CMK (cell line): ENCODE results near the gene GNG2.
"Not testable (repeated sequence)": the region's sequence is repeated elsewhere in the genome, so short reads cannot be mapped to it uniquely, and the experiment has no call there.

Experiments used
- DNase-seq: peaks from one replicate; pipeline ENCODE4 v3.0.0-alpha.2; 2010; ENCODE audit warnings: low read depth

Gene GNG2

GRCh38 chr14:51894250-51894649 is 33.8 kb downstream of the GNG2 start:
- no peak for DNase-seq

DNA sequence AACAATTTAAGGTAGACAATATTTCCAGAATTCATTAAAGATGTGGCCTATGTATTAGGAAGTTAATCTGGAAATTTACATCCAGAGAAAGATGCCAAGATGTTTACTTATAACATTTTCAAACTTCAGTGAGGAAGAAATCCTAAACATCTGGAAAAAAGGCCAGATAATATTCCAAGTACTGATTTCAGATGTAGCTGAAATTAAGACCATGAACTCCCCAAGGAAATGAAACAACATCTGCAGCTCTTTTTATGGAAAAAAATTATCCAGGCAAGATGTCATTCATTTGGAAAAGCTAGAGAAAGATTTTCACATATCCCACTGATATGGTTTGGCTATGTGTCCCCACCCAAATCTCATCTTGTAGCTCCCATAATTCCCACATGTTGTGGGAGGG is 35.0 kb downstream of the GNG2 start:
- DNase-seq, result no peak

DNA sequence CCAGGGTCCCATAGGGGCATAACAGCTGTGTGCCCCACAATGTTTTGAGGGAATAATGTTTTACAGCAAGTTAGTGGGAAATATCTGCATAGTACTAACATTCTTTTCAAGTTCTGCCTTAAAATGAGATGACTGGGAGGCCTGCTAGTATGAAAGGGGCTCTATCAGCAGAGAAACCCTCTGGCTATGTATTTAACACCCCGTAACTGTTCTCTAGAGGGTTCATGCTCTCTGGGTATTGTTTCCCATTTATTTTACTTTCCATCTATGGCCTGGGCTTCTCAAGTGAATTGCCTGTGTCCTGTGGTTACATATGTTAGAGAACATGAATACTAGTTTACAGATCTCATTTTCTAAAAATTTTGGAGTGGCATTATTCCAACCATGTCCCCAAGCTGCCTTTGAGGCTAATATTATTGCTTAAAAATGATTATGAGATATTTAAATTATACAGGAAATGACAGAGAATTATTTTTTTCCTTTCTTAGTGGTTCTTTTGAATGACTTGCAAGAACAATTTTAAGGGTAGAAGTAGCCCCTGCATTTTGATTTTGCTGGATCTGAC is 37.5 kb downstream of the GNG2 start:
- DNase-seq, result no peak

- DNase-seq, result no peak
These were observed 41.1 kb downstream of the GNG2 start for GRCh38 chr14:51901475-51902024.

GRCh38 chr14:51905656-51906121 is 45.3 kb downstream of the GNG2 start:
- not testable (repeated sequence) for DNase-seq

- no peak for DNase-seq
These were observed 47.7 kb downstream of the GNG2 start for GRCh38 chr14:51908086-51908485.

GRCh38 chr14:51912112-51912786 is 51.8 kb downstream of the GNG2 start:
- no peak for DNase-seq

DNA sequence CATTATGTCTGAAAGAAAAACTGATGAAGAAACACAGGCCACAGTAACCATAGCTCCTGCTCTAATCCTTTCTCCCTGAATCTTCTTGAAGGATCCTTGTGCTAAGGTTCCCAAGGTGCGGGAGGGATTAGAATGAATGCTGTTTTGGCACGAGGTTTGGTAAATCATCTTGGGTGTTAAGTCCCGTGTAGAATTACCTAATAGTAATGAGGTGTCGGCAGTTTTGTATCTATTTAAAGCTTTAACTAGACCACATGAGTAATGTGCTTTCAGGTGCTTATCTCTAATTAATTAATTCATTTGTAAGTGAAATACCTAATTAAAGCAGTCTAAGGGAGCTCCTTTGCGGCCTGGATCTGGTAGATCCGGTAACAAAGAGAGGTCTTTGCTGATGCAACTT is 53.9 kb downstream of the GNG2 start:
- DNase-seq, result no peak

GRCh38 chr14:51917193-51917592 is 56.8 kb downstream of the GNG2 start:
- DNase-seq, result no peak

GRCh38 chr14:51921026-51921425 is 60.6 kb downstream of the GNG2 start:
- no peak for DNase-seq

DNA sequence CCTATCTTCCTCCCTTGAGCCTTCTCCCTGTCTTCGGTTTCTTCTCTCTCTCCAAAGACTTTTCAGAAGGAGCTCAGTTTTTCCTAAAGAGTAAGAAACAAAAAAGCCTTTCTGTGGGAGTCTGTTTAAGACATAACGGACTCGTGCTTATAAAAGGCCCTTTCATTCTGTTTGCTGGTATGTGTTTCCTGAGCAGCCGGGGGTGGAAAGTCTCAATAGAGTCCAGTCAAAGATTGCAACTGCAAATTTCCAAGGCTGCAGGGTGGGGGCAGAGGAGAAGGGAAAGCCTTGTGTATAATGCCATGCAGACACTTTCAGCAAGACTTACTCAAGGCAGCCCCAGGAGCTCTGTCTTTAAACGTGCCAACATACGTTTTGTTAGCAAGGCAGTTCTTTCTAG is 62.2 kb downstream of the GNG2 start:
- no peak for DNase-seq

- no peak for DNase-seq
These were observed 64.2 kb downstream of the GNG2 start for GRCh38 chr14:51924600-51924999.

DNA sequence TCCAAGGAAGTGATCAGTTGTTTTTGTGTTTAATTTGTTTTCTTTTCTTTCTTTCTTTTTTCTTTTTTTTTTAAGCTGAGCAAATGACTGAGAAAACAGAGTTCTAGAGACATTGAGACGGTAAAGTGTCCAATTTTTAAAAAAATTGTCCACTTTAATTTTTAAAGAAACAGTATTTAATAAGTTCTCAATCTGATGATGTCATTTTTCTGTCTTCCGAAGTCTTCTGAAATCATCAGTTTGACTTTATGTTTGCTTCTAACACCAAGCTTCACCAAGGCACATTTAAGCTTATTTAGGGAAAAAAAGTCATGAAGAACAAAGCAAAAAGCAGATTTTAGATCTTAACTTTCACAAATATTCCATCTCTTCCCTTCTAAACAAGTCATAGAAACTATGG is 65.6 kb downstream of the GNG2 start:
- no peak for DNase-seq

DNA sequence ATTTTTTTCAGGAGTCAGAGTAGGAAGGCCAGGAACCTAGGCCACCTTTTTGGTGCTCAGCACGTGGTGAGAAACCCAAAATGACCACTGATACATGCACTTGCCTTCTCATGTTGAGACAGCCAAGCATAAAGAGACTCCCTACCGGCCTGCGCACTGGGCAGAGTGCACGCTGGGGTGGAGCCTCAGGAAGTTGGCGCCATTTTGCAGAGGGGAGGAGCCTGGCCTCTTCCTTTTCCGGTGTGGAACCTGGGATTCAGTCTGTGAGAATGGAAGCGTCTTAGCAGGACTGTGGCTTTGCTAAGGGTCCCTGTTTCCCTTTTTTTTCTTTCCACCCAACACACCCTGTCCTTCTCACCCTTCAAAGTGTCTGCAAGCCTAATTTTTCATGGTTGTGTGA is 66.0 kb downstream of the GNG2 start:
- no peak for DNase-seq

DNA sequence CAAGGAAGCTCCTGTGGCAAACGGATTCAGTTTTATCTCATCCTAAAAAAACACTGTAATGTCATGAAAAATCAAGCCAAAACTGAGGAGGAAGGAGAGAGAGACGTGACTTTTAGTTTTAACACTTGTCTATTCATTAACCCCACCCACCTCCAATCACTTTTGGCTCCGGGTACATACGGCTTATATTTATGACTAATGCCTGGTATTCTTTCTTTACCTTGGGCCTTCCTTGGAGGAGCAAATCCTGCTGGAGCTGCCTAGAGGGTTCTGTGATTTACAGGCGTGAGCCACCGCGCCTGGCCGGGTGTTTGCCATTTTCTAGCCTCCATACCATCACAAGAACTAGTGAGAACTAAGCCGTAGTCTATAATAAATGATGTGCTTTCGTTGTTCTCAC is 68.2 kb downstream of the GNG2 start:
- no peak for DNase-seq

DNA sequence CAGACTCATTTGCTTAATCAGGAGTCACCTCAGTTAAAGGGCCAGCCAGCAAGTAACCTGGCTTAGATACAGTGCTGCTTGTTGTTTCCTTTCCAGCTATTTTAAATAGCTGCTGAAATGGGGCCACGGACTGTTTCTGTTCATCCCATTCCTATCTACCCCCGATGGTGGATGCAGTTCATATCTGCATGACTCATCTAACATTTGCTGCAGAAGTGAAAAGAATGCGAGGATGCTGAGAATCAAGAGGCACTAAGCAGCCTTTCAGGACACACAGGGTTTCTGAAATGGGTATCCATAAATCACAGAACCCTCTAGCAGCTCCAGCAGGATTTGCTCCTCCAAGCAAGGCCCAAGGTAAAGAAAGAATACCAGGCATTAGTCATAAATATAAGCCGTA is 68.8 kb downstream of the GNG2 start:
- DNase-seq, result no peak

DNA sequence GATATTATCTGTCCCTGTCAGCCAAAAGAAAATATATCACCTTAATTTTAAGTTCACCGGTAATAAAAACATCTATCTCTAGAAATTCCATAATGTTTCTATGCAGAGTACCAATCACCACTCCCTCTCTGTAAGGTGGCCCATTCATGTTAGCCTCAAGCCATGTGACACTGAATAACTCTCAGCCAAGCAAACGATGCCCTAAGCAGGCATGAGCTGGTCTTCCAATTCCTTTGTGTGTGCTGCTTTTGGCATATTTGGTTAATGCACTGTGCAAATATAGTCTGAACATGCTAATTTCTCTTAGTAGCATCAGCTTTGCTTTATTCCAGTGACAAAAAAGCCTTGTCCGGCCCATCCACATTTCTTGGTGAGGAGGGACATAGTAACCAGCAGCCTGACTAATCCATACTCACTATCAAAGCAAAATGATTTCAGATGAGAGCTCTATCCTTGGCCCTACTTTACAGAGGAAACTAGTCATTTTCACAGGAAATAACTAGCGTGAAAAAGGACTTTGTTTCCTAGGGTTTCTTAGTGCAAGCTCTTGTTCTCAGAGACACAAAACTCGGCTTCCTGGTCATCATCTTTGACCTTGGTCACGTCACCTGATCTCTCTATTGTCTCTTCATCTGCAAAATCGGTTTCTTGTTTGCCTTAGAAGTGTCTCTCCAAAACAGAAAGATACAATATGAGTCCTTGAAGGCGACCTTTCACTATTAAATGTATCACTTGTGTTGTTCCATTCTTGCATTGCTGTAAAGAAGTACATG is 69.7 kb downstream of the GNG2 start:
- no peak for DNase-seq

DNA sequence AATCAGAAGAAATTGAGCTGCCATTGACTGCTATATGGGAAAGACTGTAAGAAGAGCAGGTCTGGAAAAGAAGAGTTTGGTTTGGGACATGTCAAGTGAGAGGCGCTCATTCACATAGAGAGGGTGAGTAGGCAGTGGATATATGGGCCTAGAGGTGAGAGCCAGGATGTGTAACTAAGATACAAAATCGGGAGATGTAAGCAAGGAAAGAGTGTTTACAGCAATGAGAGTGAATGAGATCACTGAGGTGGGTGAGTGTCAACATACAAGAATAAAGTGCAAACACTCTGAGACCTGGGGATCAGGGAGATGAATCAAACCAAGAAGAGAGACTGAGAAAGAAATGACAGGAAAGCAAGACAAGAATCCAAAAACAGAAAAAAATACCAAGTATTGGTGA is 70.9 kb downstream of the GNG2 start:
- no peak for DNase-seq

DNA sequence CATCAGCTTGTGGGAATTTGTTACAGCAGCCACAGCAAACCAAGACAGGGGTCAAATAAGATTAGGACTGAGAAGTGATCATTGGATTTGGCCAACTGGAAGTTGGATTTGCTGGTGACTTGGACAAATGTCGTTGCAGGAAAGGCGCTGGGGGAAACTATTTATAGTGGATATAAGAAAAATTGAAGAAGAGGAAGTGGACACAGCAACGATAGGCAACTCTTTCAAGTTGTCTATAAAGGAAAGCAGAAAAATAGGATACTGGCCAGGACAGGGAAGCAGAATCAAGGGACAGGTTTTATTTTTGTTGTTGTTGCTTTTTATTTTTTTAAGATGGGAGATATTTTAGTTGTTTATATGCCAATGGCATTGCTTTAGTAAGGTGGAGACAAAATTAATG is 72.8 kb downstream of the GNG2 start:
- DNase-seq, result no peak

DNA sequence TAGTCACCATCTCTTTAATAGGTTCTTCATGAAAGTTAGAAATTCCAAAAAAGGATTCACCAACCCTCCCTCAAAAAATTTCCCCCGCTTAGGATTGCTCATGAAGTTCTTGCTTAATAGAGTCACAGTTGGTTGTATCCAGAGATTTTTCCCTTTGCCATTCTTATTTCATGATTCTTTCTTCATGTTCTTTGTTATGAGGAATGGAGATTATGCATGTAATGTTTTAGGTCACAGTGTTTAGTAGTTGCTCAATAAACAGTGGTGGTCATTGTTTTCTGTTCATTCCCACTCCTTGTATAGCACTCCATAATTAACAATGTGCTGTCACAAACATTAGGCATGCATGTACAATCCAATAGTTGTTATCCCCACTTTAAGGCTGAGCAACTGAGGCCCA is 77.7 kb downstream of the GNG2 start:
- no peak for DNase-seq

GRCh38 chr14:51938821-51939220 is 78.4 kb downstream of the GNG2 start:
- DNase-seq, result no peak

GRCh38 chr14:51939226-51939625 is 78.8 kb downstream of the GNG2 start:
- DNase-seq, result no peak

DNA sequence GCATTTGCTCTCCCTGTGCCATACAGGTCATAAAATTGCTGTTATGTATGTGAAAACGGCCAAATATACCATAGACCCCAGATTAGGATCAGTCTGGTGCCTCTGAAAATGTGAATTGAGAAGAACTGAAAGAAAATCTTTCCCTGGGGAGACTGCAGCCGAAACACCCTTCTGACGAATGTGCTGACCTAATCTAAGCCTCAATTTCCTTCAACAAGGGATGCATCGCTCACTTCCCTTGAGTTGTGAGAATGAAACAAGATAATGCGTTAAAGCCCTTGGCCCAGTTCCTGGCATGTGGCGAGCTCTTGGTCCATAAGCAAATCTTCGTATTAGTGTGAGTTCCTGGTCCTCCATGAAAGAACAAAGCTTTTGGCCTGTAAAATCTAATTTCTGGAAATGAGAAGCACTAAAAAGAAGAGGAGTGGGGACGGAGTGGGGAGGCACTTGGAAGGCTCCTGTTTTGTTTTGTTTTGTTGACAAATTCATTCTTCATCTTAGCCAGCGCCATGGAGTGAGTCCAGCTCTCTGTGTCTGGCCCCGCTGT is 79.4 kb downstream of the GNG2 start:
- DNase-seq, result no peak
